HEK293T (cell line): Measurements from ENCODE around the gene SIT1.

ENCODE experiments used
- ARNT ChIP-seq: fragments of 450-650 bp; IDR thresholded peaks from 2 replicates; pipeline ENCODE4 v1.6.1; 2017; ENCODE audit warnings: mild to moderate bottlenecking
- BHLHE40 ChIP-seq: fragments of 450-650 bp; IDR thresholded peaks from 2 replicates; pipeline ENCODE4 v1.6.1; 2016; ENCODE audit warnings: mild to moderate bottlenecking, moderate library complexity, borderline replicate concordance
- CTBP1 ChIP-seq: fragments of 450-650 bp; IDR thresholded peaks from 2 replicates; pipeline ENCODE4 v1.6.1; 2016; ENCODE audit warnings: borderline replicate concordance
- ELF4 ChIP-seq: fragments of 450-650 bp; IDR thresholded peaks from 2 replicates; pipeline ENCODE4 v1.6.1; 2017; ENCODE audit warnings: antibody characterized with exemption
- FOXA1 ChIP-seq: fragments of 450-650 bp; IDR thresholded peaks from 2 replicates; pipeline ENCODE4 v1.6.1; 2016; ENCODE audit warnings: mild to moderate bottlenecking
- FOXM1 ChIP-seq: fragments of 450-650 bp; IDR thresholded peaks from 2 replicates; pipeline ENCODE4 v1.6.1; 2017; ENCODE audit warnings: mild to moderate bottlenecking, borderline replicate concordance
- HDGF ChIP-seq: fragments of 450-650 bp; IDR thresholded peaks from 2 replicates; pipeline ENCODE4 v1.6.1; 2017; ENCODE audit warnings: antibody characterized with exemption, borderline replicate concordance
- LEF1 ChIP-seq: fragments of 450-650 bp; IDR thresholded peaks from 2 replicates; pipeline ENCODE4 v1.6.1; 2017; ENCODE audit warnings: mild to moderate bottlenecking, borderline replicate concordance
- PKNOX1 ChIP-seq: fragments of 450-650 bp; IDR thresholded peaks from 2 replicates; pipeline ENCODE4 v1.6.1; 2016
- SP1 ChIP-seq: fragments of 450-650 bp; IDR thresholded peaks from 2 replicates; pipeline ENCODE4 v1.6.1; 2017
- SUZ12 ChIP-seq: fragments of 450-650 bp; IDR thresholded peaks from 2 replicates; pipeline ENCODE4 v1.6.1; 2016; ENCODE audit warnings: mild to moderate bottlenecking
- ZNF384 ChIP-seq: fragments of 450-650 bp; IDR thresholded peaks from 2 replicates; pipeline ENCODE4 v1.6.1; 2016

GRCh38 chr9:35695943-35696401 lies 45.2 kb upstream of the SIT1 start:
- TF ChIP-seq CTBP1 (no peak), BHLHE40 (no peak), ZNF384 (no peak), SP1 (no peak), FOXM1 (no peak), HDGF (no peak), LEF1 (no peak), FOXA1 (no peak), PKNOX1 (no peak), ELF4 (no peak), SUZ12 (no peak), ARNT (no peak)
